Smooth muscle cell of the brain vasculature (primary cell): Measurements from ENCODE around the gene CDK11B.
A peak's percentile ranks its signal among the peaks of the same experiment; 100 is the strongest.
"Not testable (repeated sequence)": the region's sequence is repeated elsewhere in the genome, so short reads cannot be mapped to it uniquely, and the experiment has no call there.

Experiments
- DNase-seq: peaks from one replicate; pipeline ENCODE4 v3.0.0-alpha.2; 2012; ENCODE audit warnings: low read depth, low spot score

The CDK11B gene

DNA sequence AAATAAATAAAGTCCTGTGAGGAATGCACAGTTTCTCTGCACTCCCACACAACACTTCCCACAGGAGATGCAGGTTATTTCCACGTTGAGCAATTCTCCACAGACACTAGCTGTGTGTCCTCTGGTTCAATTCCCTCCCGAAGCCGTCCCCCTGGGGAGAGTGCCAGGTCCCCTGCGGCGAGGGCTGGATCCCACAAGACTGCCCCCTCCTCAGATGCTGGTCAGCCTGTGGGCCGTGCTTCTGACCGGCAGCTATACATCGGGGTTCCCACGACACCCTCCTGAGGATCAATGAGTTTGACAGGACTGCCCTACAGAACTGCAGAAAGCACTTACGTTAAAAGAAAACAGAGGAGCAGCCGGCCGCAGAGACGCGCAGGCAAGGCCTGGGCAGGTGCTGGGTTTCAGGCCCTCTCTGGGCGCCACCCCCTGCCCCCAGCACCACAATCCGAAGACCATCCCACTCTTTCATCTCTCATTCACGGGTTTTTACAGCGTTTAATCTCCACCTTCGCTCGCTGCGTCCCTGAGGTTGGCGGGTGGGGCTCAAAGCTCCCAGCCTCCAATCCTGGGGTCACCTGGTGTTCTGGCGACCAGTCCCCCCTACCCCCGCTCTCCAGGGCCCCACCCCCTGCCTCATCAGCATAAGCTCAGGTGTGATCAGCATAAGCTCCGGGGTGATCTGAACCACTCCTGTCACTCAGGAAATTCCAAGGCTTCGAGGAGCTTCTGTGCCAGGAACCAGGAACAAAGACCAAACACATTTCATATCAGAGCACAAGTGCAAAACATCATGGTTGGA, 24.5 kb upstream of the CDK11B start:
- no peak for DNase-seq

DNA sequence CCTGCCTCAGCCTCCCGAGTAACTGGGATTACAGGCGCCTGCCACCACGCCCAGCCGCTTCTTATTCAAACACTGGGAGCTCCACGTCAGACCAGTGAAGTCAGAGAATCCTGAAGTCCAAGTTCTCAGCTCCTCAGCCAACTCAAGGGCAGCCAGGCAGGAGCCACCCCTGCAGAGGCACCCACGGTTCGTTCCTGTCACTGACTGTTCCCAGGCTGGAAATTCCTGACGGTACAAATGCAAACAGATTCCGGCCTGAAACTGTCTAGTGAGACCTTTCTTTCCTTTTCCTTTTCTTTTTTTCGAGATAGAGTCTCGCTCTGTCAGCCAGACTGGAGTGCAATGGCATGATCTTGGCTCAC, 22.1 kb upstream of the CDK11B start:
- DNase-seq = peak; percentile 6

- DNase-seq = no peak
These were observed 21.5 kb upstream of the CDK11B start for GRCh38 chr1:1680031-1680911.

DNA sequence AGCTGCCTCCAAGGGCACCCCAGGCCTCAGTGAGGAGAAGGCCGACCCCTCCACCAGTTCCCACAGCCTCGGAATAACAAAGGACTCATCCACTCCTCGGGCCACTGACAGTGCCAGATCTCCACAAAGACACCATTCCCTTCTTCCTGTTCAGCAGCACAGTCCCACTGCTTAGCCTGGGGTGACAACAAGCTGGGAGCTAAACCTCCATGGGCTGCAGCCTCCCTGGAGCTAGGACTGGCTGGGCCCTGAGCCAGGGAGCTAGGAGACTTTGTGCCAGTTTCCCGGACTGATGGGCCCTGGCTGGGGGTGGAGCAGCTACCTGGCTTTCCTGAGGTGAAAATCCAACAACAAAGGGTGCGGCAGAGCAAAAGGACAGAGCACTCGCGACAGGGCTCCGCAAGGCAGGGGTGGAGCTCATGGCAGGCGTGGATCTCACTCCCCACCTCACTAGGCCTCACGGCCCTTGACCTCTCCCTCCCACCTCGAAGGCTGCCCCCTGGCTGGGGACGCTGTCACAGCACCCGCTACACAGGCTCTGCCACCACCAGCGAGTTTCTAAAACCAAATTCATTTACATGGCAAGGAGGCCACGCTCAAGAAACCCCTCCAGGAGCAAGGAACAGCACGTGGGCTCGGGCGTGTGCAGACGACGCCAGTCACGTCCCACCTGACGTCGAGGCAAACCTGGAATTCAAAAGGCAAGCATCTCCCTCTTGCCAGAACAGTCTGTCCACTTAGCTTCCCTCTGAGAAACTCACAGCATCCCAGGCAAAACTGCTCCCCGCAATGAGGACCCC, 20.0 kb upstream of the CDK11B start:
- DNase-seq = no peak

DNA sequence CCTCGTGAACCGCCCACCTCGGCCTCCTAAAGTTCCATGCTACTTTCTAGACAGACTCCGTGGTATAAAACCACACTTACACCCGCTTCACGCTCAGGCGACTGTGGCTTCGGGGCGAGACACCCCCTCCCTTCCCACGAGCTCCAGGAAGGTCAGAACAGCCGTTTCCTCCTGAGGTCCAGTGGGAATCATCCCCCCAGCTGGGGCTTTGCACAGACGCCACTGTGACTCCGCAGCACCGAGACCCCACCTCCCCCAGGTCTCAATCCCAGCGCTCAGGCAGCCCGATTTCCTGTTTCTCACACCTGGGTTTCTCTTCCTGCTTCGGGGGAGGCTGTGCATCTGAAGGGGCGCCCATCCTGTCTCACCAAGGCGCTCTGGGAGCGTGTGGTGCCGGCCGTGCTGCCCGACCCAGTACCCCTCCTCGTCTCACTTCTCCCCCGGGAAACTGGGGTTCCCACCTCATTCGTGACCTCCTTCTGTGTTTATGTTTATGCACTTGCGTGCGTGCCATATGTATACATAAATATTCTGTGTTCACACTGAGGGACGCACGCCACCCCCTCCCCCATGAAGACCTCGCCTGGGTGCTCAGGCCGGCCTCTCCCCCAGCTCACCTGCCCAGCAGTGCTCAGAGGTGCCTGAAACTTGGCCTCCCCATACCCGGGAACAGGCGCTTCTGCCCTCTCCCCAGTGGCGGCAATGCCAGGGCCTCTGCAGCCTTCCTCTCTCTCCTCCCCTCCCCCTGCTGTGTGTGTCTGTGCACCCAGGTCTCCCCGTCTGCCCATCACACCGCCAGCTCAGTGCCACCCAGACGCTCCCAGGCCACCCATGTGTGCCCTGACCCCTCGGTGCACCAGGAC, 19.1 kb upstream of the CDK11B start:
- no peak for DNase-seq

- DNase-seq = not testable (repeated sequence)
These were observed 17.3 kb upstream of the CDK11B start for GRCh38 chr1:1676087-1676486.

- DNase-seq = not testable (repeated sequence)
These were observed 16.4 kb upstream of the CDK11B start for GRCh38 chr1:1675218-1675617.

DNA sequence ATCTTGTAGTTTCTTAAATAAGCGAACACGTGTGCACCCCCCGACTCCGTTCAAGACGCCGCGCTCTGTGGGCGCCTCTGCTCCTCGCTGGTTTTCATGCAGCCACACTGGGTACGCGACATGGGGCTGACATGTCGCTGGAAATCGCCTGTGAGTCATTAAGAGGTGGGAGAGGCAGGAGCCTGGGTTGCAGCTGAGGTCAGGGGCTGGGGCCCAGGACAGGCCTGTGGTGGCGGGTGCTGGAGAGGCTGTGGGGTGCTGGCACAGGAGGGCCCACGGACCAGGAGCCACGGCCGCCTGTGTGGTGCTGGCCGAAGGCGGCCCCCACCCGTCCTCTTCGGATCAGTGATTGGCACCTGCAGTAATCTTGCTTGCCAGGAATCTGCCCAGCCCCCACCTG, 16.0 kb upstream of the CDK11B start:
- DNase-seq = not testable (repeated sequence)

DNA sequence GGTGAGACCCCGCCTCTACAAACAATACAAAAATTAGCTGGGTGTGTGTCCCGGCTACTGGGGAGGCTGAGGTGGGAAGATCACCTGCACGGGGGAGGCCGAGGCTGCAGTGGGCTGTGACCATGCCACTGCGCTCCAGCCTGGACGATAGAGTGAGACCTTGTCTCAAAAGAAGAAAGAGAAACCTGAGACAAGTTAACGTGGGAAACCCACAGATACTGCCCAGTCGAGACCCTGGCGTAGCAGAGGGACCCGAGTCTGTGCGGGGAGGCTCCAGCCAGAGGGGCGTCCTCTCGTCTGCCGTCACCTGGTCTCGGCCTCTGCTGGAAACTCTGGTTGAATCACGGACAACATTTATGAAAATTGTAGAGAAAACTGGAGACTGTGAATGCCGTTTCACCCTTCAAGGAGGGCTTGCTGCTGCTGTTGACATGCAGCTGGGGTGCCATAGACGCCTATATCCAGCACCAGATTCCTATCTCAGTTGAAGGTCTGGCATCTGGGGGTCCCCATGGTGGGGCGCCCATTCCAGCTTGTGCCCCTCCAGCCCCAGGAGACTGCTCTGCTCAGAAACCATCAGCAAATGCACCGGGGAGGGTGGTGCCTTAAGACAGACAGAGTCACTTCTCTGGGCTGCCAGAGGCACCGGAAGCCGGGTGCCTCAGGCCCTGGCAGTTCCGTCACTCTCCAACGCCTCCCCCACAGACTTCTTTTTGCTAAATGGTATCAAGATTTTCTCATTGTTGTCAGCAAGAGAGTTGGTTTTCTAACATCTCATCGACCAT, 13.6 kb upstream of the CDK11B start:
- no peak for DNase-seq

GRCh38 chr1:1671365-1672119, 12.7 kb upstream of the CDK11B start:
- no peak for DNase-seq

DNA sequence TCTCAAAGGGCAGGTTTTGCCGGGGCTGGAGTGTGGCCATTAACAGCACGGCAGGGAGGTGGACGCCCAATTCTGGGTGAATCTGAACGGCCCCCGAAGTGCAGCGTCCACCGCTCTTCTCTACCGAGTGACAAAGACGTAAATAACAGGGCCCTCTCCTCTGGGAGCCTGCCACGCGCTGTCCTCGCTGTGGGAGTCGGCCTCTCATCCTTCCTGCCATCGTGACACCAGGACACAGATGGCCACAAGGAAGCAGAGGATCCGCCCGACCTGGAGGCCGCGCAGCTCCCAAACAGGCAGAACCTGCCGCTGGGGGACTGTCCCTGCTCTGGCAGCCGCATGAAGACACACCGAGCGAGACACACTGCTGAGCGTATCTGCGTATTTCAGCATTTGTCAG, 12.1 kb upstream of the CDK11B start:
- no peak for DNase-seq

GRCh38 chr1:1669468-1670440, 10.9 kb upstream of the CDK11B start:
- DNase-seq = no peak

- no peak for DNase-seq
These were observed 7.7 kb upstream of the CDK11B start for GRCh38 chr1:1666526-1666925.

DNA sequence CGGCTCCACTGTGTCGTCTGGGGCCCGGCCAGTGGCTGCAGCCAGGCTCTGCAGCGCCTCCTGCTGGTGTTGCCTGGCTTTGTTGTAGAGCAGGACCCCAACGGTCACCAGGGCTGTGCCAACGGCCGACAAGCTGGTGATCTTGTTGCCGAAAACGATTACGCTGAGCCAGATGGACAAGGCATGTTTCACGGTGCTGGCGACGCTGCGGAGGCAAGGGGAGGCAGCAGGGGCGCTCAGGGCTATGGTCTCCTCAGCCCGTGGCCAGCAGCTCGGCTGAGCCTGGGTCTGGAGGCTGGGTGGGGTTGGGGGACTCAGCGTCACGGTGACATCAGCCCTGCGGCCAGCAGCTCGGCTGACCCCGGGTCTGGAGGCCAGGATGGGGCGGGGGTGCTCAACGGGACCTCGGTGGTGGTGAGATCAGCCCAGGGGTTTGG, 7.0 kb upstream of the CDK11B start:
- no peak for DNase-seq

DNA sequence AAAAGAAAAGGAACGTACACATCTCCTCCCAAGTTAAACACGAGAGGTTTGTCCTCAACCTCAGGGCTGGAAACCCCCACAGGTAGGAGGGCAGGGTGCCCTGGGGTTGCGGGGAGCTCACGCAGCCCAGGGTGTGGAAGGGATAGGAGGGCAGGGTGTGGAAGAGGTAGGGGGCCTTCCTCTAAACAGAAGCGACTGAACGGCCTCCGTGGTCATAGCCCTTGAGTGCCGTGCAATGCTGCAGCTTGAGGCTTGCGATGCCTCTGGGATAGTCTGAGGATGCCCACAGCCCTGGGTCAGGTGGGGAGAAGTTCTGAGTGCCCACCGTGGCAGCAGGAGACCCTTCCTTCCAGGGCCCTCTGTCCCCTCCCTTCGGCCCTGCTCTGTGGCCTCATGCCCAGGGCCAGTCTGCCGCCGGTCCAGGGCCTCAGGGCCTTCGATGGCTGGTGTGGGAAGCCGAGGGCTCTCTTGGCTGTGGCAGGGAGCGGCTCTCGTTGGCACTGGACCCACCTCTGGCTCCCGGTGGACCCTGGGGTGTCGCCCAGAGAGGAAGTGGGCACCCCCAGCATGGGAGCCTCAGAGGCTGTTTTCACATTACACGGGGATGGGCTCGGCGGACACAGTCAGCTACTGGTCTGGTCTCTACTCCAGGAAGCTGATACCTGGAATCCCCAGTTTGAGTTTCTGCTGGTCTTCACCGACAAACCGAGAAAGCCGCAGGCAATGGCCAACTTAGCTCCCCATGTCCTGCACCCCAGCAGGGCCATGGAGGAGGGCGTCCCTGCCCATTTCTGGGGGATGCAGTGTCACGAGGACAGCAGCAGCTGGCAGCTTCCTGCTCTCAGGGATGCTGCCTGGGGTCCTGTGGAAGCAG, 6.4 kb upstream of the CDK11B start:
- DNase-seq = no peak

GRCh38 chr1:1664318-1664717, 5.5 kb upstream of the CDK11B start:
- DNase-seq = not testable (repeated sequence)

- not testable (repeated sequence) for DNase-seq
These were observed 4.2 kb upstream of the CDK11B start for GRCh38 chr1:1662830-1663560.
